Tongue (tissue), 2 donors: Measurements from ENCODE around the gene GPC1. TPM values are rescaled to one million over a fixed set of nuclear protein-coding genes. Genes with fewer than 3 reads are reported as not detected.

ENCODE experiments used
- DNase-seq: peaks from one replicate; pipeline ENCODE4 v3.0.0-alpha.2; 2015
- total RNA-seq: library from RNA; depleted of rRNA; stranded (reverse); fragments of >200 nt; gene quantifications from one replicate; pipeline ENCODE4 v1.2.3, GENCODE V29; 2014

GPC1 gene
- total RNA-seq, 1 donor from 2014 or later, result 133 TPM

GRCh38 chr2:240396623-240397541 lies 38.6 kb upstream of the GPC1 start:
- DNase-seq, result no peak

DNA sequence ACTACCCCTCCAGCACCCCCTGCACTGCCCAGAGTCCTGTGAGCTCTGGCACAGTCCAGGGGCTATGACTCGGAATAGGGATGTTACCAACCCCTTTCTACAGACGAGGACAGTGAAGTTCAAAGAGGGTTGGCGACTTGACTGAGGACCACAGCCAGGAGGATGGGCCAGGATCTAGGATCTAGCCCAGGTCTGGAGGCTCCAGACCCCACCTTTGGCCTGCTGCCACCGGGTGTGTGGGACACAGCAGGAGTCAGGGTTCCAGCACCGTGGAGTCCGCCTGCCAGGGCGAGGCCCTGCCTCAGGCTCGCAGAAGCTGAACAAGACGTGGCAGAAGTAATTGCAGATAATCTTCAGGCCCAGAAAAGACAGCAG lies 37.9 kb upstream of the GPC1 start:
- DNase-seq, result no peak

- DNase-seq, result peak; percentile 77
Observed at GRCh38 chr2:240397924-240398645, 37.4 kb upstream of the GPC1 start.

DNA sequence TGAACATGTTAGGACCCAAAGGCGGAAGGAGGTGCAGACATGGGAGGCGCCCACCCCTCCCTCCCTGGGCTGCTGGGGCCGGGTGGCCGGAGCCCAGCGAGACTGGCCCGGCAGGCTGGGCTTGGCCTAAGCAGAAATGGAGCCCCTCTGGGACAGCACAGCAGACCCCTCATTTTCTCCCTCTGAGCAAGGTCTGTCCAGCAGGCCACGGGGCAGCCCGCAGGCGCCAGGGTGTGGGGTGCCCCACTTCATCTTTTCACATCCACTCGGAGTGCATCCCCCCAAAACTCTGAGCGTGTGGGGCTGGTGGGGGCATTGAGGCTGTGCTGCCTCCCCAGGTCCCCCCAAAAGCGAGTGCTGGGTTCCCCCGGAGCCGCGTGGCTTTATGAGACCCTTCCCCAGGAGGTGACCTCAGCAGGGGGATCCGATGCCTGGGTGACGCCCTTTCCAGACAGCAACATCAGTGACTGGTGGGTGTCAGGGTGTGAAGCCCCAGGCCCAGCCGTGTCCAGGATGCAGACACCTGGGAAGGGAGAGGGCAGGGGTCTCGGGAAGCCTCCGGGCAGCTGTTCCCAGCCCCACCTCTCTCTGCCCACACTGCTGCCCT lies 36.7 kb upstream of the GPC1 start:
- no peak for DNase-seq

- DNase-seq, result no peak
Observed at GRCh38 chr2:240399419-240400324, 35.8 kb upstream of the GPC1 start.

- DNase-seq, result no peak
Observed at GRCh38 chr2:240400371-240401161, 34.9 kb upstream of the GPC1 start.

GRCh38 chr2:240401308-240401707 lies 34.2 kb upstream of the GPC1 start:
- DNase-seq, result no peak

DNA sequence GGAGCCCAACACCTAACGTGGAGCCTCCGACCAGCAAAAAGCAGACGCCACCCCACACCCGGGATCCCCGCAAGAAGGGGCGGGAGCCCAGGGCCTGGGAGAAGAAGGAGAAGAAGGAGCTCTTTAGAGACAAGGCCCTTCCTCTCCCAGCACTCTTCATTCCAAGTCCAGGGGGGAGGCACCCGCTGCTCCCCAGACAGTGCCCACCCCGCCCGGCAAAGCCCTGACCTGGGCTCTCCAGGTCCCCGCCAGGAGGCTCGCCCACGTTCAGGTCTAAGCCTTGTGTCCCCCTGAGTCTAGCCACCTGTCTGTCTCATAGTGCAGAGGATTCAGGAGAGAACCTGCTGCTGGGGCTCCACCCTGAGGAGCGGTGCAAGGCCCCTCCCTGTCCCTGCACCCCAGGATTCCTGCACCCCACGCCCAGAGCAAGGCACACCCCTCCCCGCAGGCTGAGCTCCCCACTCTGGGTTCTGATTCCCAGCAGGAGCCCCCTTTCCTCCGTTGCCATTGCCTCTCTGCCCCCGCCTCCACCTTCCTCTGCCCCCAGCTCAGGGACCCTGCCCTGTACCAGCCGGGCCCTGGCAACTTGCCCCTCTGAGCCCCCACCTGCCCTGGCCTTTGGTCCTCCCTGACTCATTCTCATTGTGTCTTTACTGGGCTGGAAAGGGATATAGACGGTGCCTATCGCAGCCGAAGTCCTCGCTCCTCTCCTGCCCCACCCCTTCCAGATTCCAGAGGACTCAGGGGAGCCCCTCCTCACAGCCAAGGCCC lies 33.5 kb upstream of the GPC1 start:
- no peak for DNase-seq

DNA sequence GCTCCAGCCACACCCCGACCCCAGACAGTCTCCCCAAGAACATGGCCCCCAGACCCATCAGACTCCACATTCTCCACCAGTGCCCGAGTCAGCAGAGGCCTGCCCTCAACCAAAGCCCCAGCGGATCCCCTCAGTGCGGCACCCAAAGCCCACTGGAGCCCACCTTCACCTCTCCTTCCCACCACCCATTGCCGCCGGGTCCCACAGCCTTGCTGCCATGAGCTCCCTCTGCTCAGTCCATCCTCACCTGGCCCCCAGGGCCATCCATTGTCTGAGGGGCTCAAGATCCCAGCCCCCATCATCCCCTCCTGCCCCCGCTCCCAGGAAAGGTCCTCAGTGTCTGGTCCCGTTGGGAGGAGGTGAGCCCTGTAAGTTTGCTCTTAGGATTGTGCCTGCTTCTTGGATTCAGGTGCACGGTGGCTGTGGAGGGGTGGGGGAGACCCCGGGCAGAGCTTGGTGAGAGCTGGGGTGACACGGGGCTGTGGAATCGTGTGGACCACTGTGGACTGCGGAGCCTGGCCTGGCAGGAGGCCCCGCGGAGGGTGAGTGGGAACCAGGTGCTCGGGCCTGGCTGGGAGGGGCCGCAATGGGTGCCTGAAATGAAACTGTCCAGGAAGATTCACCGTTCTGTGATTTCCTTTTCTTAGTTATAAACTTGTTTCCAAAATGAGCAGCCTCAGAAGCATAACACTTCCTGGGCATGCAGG lies 32.7 kb upstream of the GPC1 start:
- no peak for DNase-seq

DNA sequence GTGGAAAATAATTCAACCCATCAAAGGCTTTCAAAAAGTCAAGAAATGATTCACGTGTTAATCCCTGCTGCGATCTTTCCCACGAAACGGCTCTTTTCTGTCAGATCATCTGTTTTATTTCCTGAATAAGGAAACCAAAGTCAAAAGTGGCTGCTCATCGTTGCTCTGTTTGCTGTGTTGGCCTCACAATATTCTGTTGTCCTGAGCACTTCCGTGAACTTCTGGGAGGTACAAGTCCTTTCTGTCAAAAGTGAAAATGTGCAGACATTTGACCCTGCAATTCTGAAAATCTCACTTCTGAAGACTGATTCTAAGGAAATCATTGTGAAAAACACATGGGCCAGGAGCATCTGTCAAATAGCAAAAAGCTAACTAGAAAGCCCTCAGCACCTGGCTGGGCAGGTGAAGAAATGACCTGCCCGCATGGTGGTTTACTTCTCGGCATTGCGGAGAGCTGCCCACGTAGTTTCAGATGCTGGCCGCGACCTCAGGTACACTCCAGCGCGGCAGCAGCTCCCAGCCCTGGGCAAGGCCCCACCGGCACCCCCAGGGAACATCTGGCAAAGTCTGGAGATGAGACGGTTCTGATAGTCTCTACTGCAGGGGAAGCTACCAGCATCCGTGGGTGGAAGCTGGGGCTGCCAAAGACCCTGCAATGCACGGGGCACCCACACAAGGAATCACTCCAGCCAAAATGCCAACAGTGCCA lies 31.9 kb upstream of the GPC1 start:
- peak; percentile 78 for DNase-seq

DNA sequence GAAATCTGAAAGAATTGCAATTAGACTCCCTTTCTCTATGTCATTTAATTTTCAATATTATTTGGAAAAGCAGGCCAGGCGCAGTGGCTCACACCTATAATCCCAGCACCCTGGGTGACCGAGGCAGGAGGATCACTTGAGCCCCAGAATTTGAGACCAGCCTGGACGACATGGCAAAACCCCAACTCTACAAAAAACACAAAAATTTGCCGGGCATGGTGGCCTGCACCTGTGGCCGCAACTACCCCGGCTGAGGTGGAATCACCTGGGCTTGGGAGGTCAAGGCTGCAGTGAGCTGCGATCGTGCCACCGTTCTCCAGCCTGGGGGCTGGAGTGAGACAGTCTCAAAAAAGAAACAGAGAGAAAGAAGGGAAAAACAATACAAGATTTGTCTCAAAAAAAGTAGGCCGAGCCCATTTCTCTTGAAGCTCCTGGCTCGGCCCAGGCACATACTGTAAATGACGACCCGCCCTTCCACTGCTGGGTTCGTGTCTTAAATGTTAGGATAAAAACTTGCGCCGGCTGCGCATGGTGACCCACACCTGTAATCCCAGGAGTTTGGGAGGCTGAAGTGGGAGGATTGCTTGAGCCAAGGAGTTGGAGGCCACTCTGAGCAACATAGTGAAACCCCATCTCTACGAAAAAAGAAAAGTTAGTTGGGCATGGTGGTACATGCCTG lies 31.1 kb upstream of the GPC1 start:
- no peak for DNase-seq

GRCh38 chr2:240405133-240405532 lies 30.3 kb upstream of the GPC1 start:
- no peak for DNase-seq

- no peak for DNase-seq
Observed at GRCh38 chr2:240405684-240406313, 29.7 kb upstream of the GPC1 start.

DNA sequence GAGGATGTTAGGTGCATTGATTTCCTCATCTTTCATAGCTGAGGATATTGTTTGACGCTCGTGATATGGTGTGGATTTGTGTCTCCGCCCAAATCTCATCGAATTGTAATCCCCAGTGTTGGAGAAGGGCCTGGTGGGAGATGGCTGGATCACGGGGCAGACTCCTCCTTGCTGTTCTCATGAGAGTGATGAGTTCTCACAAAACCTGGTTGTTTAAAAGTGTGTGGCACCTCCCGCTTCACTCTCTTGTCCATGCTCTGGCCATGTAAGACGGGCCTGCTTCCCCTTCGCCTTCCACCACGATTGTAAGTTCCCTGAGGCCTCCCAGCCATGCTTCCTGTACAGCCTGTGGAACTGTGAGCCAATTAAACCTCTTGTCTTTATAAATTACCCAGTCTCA lies 28.4 kb upstream of the GPC1 start:
- DNase-seq, result no peak

DNA sequence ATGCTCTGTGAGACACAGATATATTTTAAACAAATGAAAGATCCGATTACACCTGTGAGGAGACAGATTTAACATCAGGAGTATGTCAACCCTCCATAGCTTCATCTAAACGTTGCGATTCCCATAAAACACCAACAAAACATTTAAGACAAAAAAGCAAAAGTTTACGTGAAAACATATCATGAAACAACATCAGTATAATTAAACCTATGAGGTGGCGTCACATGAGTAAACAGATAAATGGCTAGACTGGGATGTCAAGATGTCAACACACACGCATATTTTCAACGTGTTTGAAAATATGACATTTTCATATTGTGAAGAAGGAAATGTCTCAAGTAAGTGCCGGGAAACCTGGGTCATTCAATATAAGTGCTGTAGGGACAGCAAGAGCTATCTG lies 25.5 kb upstream of the GPC1 start:
- DNase-seq, result no peak

DNA sequence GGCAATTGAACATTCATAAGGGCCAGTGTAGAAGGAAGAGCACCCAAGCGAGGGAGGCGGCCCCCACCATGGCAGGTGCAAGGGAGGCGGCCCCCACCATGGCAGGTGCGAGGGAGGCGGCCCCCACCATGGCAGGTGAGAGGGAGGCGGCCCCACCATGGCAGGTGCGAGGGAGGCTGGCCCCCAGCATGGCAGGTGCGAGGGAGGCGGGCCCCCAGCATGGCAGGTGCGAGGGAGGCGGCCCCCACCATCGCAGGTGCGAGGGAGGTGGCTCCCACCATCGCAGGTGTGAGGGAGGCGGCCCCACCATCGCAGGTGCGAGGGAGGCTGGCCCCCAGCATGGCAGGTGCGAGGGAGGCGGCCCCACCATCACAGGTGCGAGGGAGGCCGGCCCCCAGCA lies 24.7 kb upstream of the GPC1 start:
- no peak for DNase-seq

- no peak for DNase-seq
Observed at GRCh38 chr2:240411261-240412160, 24.0 kb upstream of the GPC1 start.
